Hepatocyte (in vitro differentiated cells): ENCODE results near the gene SLC31A1. TPM values are rescaled to one million over a fixed set of nuclear protein-coding genes. Genes with fewer than 3 reads are reported as not detected.

Source experiments
- DNase-seq: peaks from one replicate; pipeline ENCODE4 v3.0.0-alpha.2; 2016; ENCODE audit warnings: low spot score
- H2AFZ ChIP-seq: fragments of 200-600 bp; sonication (generic); 2 replicates; pipeline ENCODE4 v1.6.0; 2016; ENCODE audit warnings: antibody characterized with exemption, mild to moderate bottlenecking
- H3K27ac ChIP-seq: fragments of 200-600 bp; sonication (generic); 2 replicates; pipeline ENCODE4 v1.5.1; 2016; ENCODE audit warnings: mild to moderate bottlenecking
- H3K27me3 ChIP-seq: fragments of 200-600 bp; sonication (generic); 2 replicates; pipeline ENCODE4 v1.6.1; 2016
- H3K36me3 ChIP-seq: fragments of 200-600 bp; sonication (generic); replicated peaks from 2 replicates; pipeline ENCODE4 v1.5.1; 2016; ENCODE audit warnings: low read depth; ENCODE audit not compliant: insufficient read depth
- H3K4me1 ChIP-seq: fragments of 200-600 bp; sonication (generic); 2 replicates; pipeline ENCODE4 v1.5.1; 2016; ENCODE audit warnings: mild to moderate bottlenecking, moderate library complexity; ENCODE audit not compliant: insufficient read depth
- H3K4me2 ChIP-seq: fragments of 200-600 bp; sonication (generic); 2 replicates; pipeline ENCODE4 v1.6.0; 2016
- H3K4me3 ChIP-seq: fragments of 200-600 bp; sonication (generic); 2 replicates; pipeline ENCODE4 v1.5.1; 2016; ENCODE audit warnings: mild to moderate bottlenecking
- H3K79me2 ChIP-seq: fragments of 200-600 bp; sonication (generic); 2 replicates; pipeline ENCODE4 v1.6.0; 2017; ENCODE audit warnings: mild to moderate bottlenecking
- H3K9me2 ChIP-seq: fragments of 200-600 bp; sonication (generic); replicated peaks from 2 replicates; pipeline ENCODE4 v1.6.0; 2017; ENCODE audit warnings: mild to moderate bottlenecking; ENCODE audit not compliant: insufficient read depth
- H3K9me3 ChIP-seq: fragments of 200-600 bp; sonication (generic); 2 replicates; pipeline ENCODE4 v1.5.1; 2016; ENCODE audit warnings: low read depth, mild to moderate bottlenecking
- H4K20me1 ChIP-seq: fragments of 200-600 bp; sonication (generic); 2 replicates; pipeline ENCODE4 v1.6.0; 2016; ENCODE audit warnings: mild to moderate bottlenecking; ENCODE audit not compliant: insufficient read depth, poor library complexity, severe bottlenecking
- CTCF ChIP-seq: fragments of 200-600 bp; sonication (generic); IDR thresholded peaks from 2 replicates; pipeline ENCODE4 v1.5.1; 2016; ENCODE audit warnings: antibody characterized with exemption, mild to moderate bottlenecking; ENCODE audit not compliant: poor library complexity
- EZH2 ChIP-seq: fragments of 200-600 bp; sonication (generic); IDR thresholded peaks from 2 replicates; pipeline ENCODE4 v1.6.1; 2016; ENCODE audit warnings: antibody characterized with exemption, mild to moderate bottlenecking, borderline replicate concordance
- EZH2phosphoT487 ChIP-seq: fragments of 200-600 bp; sonication (generic); IDR thresholded peaks from one replicate; pipeline ENCODE4 v1.6.1; 2018; ENCODE audit warnings: antibody characterized with exemption, mild to moderate bottlenecking, low read depth, moderate library complexity; ENCODE audit not compliant: unreplicated experiment, severe bottlenecking
- WGBS: methylation state at CpG from one replicate; pipeline ENCODE4 v1.1.6; 2016; ENCODE audit warnings: low lambda C conversion rate; ENCODE audit errors: missing lambda C conversion rate; 5-methylcytosine and 5-hydroxymethylcytosine counted together
- polyA plus RNA-seq: library from polyadenylated mRNA; unstranded; fragments of >200 nt; fragmentation: Nextera tagmentation; extraction: Ambion mirVana; gene quantifications from 2 replicates; pipeline ENCODE4 v1.2.1, GENCODE V29; 2016
- total RNA-seq: library from RNA; depleted of rRNA; stranded (reverse); fragments of >200 nt; gene quantifications from 2 replicates; pipeline ENCODE4 v1.2.3, GENCODE V29; 2014

SLC31A1 gene
- total and polyA plus RNA-seq, 2 experiments from 2014 or later, result 29.7 to 43.3 TPM

- peak; percentile 84 for DNase-seq
- H3K4me2 ChIP-seq, result peak within 1 kb of the TSS; percentile 59
- H2AFZ ChIP-seq, result no peak within 1 kb of the TSS
These were observed 81.6 kb downstream of the SLC31A1 start, which contains the start of gene RNF183 for GRCh38 chr9:113302792-113303418. TSS of gene RNF183 (minus strand) at chr9:113303376. CDS start at chr9:113298184, 5,192 bp downstream.

DNA sequence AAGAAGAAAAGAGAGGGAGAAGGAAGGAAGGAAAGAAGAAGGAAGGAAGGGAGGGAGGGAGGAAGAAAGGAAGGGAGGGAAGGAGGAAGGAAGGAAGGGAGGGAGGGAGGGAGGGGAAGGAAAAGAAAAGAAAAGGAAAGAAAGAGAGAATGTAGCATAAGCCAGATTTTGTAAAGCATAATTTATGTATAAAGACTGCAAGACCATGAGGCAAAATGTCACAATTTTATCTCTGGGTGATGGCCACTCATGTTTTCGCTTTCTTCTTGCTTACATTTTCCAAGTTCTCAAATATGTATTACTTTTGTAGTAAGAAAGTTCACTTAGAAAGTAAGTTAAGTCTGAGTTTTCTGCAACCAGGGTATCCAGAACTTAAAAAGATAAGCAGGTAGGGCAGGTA is 85.2 kb downstream of the SLC31A1 start:
- TF ChIP-seq EZH2 (no peak), EZH2phosphoT487 (no peak), CTCF (no peak)
- Histone ChIP-seq H3K4me3 (no peak overlapping the region), H3K27me3 (no peaks in the 10 kb centered on the region), H3K27ac (no peak overlapping the region), H3K9me3 (no peaks in the 10 kb centered on the region), H3K4me1 (no peaks in the 10 kb centered on the region), H2AFZ (no peak overlapping the region), H3K9me2 (no peaks in the 10 kb centered on the region), H3K36me3 (no peaks in the 10 kb centered on the region), H3K79me2 (no peaks in the 10 kb centered on the region), H4K20me1 (no peaks in the 10 kb centered on the region), H3K4me2 (no peak overlapping the region)
- WGBS, result 92% methylated on average over 1 of the region's 1 CpG
- DNase-seq, result no peak

More at GRCh38 chr9:113302792-113303418, 81.6 kb downstream of the SLC31A1 start, which contains the start of gene RNF183:
- 58% methylated on average over 25 of the region's 25 CpGs for WGBS
- Histone ChIP-seq H3K4me3 (no peak within 1 kb of the TSS), H3K27ac (peak within 1 kb of the TSS; percentile 70), H3K4me1 (no peaks in the 10 kb centered on the region), H3K9me3 (no peaks in the 10 kb centered on the region), H3K79me2 (no peaks in the 10 kb centered on the region), H3K9me2 (no peaks in the 10 kb centered on the region), H3K36me3 (no peaks in the 10 kb centered on the region), H4K20me1 (no peaks in the 10 kb centered on the region), H3K27me3 (no peaks in the 10 kb centered on the region)
- TF ChIP-seq CTCF (no peak), EZH2 (no peak), EZH2phosphoT487 (no peak)

- TF ChIP-seq CTCF (no peak), EZH2phosphoT487 (no peak)
- no peak overlapping the region for H3K4me2 ChIP-seq
- no peak for DNase-seq
- H3K36me3 ChIP-seq, result no peaks in the 10 kb centered on the region
- H3K27ac ChIP-seq, result no peak overlapping the region
- 69% methylated on average over 8 of the region's 8 CpGs for WGBS
- H3K4me1 ChIP-seq, result no peaks in the 10 kb centered on the region
- no peaks in the 10 kb centered on the region for H3K9me2 ChIP-seq
- no peaks in the 10 kb centered on the region for H4K20me1 ChIP-seq
- no peaks in the 10 kb centered on the region for H3K79me2 ChIP-seq
- no peak overlapping the region for H2AFZ ChIP-seq
- H3K9me3 ChIP-seq, result no peaks in the 10 kb centered on the region
- H3K4me3 ChIP-seq, result no peak overlapping the region
- no peaks in the 10 kb centered on the region for H3K27me3 ChIP-seq
These were observed 86.1 kb downstream of the SLC31A1 start for GRCh38 chr9:113307396-113307975.
